Testis (tissue), 3 donors: Measurements from ENCODE around the gene DYNC1I1. TPM values are rescaled to one million over a fixed set of nuclear protein-coding genes. Genes with fewer than 3 reads are reported as not detected.

Source experiments
- DNase-seq: peaks from one replicate; pipeline ENCODE4 v3.0.0-alpha.2; 2019
- H3K27ac ChIP-seq, 2 donors: fragments of 200-600 bp; sonication (generic); one replicate each; pipeline ENCODE4 v1.5.1; 2019
- H3K27me3 ChIP-seq: fragments of 200-600 bp; sonication (generic); one replicate; pipeline ENCODE4 v1.5.1; 2019
- H3K36me3 ChIP-seq: fragments of 200-600 bp; sonication (generic); one replicate; pipeline ENCODE4 v1.5.1; 2017; ENCODE audit warnings: low read depth; ENCODE audit errors: missing control alignments
- H3K4me1 ChIP-seq: fragments of 200-600 bp; sonication (generic); one replicate; pipeline ENCODE4 v1.5.1; 2019
- H3K4me3 ChIP-seq, 2 donors: fragments of 200-600 bp; sonication (generic); one replicate each; pipeline ENCODE4 v1.5.1; 2017 to 2019
- H3K9me3 ChIP-seq: fragments of 200-600 bp; sonication (generic); one replicate; pipeline ENCODE4 v1.5.1; 2017
- POLR2A ChIP-seq: fragments of 450-650 bp; IDR thresholded peaks from one replicate; pipeline ENCODE4 v1.6.1; 2017; ENCODE audit warnings: antibody characterized with exemption, mild to moderate bottlenecking, moderate library complexity
- WGBS, 2 donors: methylation state at CpG; one replicate each; pipeline ENCODE4 v1.1.5; 2018; 5-methylcytosine and 5-hydroxymethylcytosine counted together
- intact Hi-C: fragments of 100-400 bp; cut with DNase I; formaldehyde crosslinking; loops from one replicate; pipeline ENCODE4 v1.15.1; 2023; ENCODE audit warnings: low total_unique reads
- polyA plus RNA-seq: library from polyadenylated mRNA; stranded (reverse); fragments of 350-450 nt; fragmentation: Illumina TruSeq; extraction: RNeasy Lipid Tissue Mini Kit (QIAGEN cat#74804); gene quantifications from one replicate; pipeline ENCODE4 v1.2.3, GENCODE V29; 2014; ENCODE audit warnings: low read depth, low replicate concordance; ENCODE audit not compliant: insufficient read depth
- total RNA-seq, 2 donors: library from RNA; depleted of rRNA; stranded (reverse); fragments of >200 nt; gene quantifications; one replicate each; pipeline ENCODE4 v1.2.3, GENCODE V29; 2016
- TF ChIP-seq, protein P1 (sequence below), 3 experiments: fragments of 450-650 bp in 2 of 3; fragments of 200-600 bp in 1 of 3; sonication (generic) in 1 of 3; IDR thresholded peaks; one replicate each; pipeline ENCODE4 v1.5.1; 2016 to 2019; ENCODE audit warnings: antibody characterized with exemption in 3 of 3, mild to moderate bottlenecking in 2 of 3, moderate library complexity in 1 of 3

The DYNC1I1 gene
- total and polyA plus RNA-seq, 3 donors from 2014 or later: 3.7 to 7.1 (median 5.0) TPM

DNA sequence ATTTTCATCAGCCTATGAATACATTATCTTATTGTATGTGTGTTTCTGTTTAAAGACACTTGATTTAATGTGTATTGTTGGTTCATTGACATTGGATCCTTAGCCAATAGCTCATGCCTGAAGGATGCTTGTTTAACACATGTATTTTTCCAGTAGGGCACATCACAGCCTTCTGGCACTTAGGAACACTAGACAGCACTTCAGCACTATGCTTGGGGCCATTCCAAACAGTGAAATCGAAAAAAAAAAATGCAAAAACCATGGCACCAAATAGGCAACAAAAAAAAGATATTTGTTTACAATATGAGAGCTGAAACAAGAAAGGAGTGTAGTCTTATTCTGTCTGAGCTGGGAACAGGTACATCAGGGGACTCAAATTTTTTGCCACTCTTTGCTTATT is 286.7 kb downstream of the DYNC1I1 start:
- DNase-seq: no peak
- peaks cover 3% of the 10 kb centered on the region for H3K4me1 ChIP-seq
- H3K36me3 ChIP-seq: no peaks in the 10 kb centered on the region
- H3K27me3 ChIP-seq: no peaks in the 10 kb centered on the region
- H3K27ac ChIP-seq: no peak overlapping the region
- no peak overlapping the region for H3K4me3 ChIP-seq
- WGBS, 2 donors: 59 to 68% methylated on average over 1 of the region's 1 CpG
- intact Hi-C loops: no loop called here
- no peaks in the 10 kb centered on the region for H3K9me3 ChIP-seq
- no peak for TF ChIP-seq POLR2A
- TF ChIP-seq, protein P1, sequence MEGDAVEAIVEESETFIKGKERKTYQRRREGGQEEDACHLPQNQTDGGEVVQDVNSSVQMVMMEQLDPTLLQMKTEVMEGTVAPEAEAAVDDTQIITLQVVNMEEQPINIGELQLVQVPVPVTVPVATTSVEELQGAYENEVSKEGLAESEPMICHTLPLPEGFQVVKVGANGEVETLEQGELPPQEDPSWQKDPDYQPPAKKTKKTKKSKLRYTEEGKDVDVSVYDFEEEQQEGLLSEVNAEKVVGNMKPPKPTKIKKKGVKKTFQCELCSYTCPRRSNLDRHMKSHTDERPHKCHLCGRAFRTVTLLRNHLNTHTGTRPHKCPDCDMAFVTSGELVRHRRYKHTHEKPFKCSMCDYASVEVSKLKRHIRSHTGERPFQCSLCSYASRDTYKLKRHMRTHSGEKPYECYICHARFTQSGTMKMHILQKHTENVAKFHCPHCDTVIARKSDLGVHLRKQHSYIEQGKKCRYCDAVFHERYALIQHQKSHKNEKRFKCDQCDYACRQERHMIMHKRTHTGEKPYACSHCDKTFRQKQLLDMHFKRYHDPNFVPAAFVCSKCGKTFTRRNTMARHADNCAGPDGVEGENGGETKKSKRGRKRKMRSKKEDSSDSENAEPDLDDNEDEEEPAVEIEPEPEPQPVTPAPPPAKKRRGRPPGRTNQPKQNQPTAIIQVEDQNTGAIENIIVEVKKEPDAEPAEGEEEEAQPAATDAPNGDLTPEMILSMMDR (IDR thresholded peaks at IDR 0.05): no peak

DNA sequence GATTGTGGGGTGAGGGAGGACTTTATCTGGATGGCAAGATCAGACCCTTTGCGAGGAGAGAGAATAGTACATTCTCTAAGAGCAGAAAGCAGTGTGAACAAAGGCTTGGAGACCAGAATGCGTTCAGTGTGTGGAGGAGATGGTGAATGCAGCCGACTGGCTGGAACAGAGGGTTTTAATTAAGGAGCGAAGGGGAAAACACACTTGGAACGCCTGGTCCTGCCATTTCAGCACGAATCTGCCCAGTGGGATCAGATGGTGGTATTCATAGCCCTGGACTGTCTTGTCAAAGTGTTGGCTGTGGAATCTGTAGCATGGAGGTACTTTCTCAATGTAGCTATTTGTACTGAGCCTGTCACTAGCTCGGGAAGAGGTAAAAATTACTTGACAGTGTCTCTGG is 288.7 kb downstream of the DYNC1I1 start:
- intact Hi-C loops: no loop called here
- no peak for DNase-seq
- Histone ChIP-seq H3K4me1 (peaks cover 3% of the 10 kb centered on the region), H3K4me3 (no peak overlapping the region), H3K27ac (no peak overlapping the region), H3K9me3 (no peaks in the 10 kb centered on the region), H3K27me3 (no peaks in the 10 kb centered on the region), H3K36me3 (no peaks in the 10 kb centered on the region)
- WGBS, 2 donors: 69% methylated on average over 7 of the region's 7 CpGs
- TF ChIP-seq POLR2A: no peak
- TF ChIP-seq, protein P1 (IDR thresholded peaks at IDR 0.05): no peak

DNA sequence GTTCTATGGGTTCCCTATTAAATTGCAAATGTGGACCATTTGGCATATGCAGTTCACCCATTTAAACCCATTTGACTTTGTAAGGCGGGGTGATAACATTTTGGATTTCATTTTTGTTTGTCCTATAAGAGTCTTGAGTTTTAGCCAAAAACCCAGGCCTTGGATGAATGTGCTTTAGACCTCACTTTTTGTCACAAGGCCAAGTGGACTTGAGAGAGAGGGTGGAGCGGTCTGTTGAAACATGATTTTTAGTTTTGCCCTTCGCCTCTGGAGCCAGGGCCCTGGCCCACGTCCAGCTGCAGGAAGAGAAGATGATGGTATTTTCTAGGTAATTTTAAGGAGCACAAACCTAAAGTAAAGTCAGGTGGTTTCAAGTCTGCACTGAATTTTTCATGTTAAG is 289.5 kb downstream of the DYNC1I1 start:
- H3K4me3 ChIP-seq: no peak overlapping the region
- intact Hi-C loops: no loop called here
- TF ChIP-seq POLR2A: no peak
- TF ChIP-seq, protein P1 (IDR thresholded peaks at IDR 0.05): no peak
- peaks cover 3% of the 10 kb centered on the region for H3K4me1 ChIP-seq
- no peaks in the 10 kb centered on the region for H3K9me3 ChIP-seq
- no peaks in the 10 kb centered on the region for H3K36me3 ChIP-seq
- H3K27ac ChIP-seq: no peak overlapping the region
- no peaks in the 10 kb centered on the region for H3K27me3 ChIP-seq
- peak; percentile 20 for DNase-seq
- 58% methylated on average over 4 of the region's 4 CpGs for WGBS, 2 donors

DNA sequence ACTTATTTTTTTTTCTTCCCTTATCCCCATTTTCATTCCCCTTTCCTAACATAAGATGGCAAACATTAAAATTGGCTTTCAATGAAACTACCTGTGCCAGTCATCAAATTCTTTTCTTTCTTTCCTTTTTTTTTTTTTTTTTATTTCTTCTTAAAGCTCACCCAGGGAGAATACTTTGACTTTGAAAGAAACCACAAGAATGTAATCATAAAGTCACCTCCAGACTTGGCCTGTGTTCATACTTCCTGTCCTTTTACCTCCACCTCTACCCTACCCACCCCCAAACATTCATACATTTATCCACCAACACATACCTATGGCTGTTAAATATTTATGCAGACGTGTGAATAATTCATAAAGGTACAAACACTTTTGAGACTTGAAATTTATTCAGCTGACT is 295.0 kb downstream of the DYNC1I1 start:
- no peaks in the 10 kb centered on the region for H3K36me3 ChIP-seq
- no peak overlapping the region for H3K4me3 ChIP-seq
- intact Hi-C loops: no loop called here
- H3K9me3 ChIP-seq: no peaks in the 10 kb centered on the region
- no peaks in the 10 kb centered on the region for H3K4me1 ChIP-seq
- H3K27ac ChIP-seq: no peak overlapping the region
- WGBS, 2 donors: 85 to 91% methylated on average over 1 of the region's 1 CpG
- DNase-seq: no peak
- no peaks in the 10 kb centered on the region for H3K27me3 ChIP-seq
- TF ChIP-seq POLR2A: no peak
- TF ChIP-seq, protein P1 (IDR thresholded peaks at IDR 0.05): no peak

DNA sequence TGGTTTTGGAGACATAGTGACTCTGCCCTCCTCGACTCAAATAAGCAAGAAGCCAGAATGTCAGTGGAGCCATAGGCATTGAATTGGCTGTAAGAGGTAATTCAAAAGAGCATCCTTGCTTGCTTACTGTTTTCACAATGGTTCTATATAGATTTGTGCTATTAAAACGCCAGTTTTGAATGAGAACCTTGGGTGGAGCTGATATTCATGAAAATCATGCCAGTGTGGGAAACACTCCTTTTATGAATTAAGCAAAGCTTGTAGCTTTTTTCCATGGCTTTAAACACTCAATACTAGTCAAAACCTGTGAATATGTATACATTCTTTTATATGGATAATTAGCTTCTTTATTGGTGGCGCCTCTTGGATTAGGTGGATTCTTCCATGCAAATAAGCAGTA is 297.0 kb downstream of the DYNC1I1 start:
- no peak for DNase-seq
- WGBS, 2 donors: 83 to 87% methylated on average over 3 of the region's 3 CpGs
- TF ChIP-seq, protein P1 (IDR thresholded peaks at IDR 0.05): no peak
- TF ChIP-seq POLR2A: no peak
- intact Hi-C loops: no loop called here
- no peak overlapping the region for H3K4me3 ChIP-seq
- H3K9me3 ChIP-seq: no peaks in the 10 kb centered on the region
- no peaks in the 10 kb centered on the region for H3K4me1 ChIP-seq
- H3K27ac ChIP-seq: no peak overlapping the region
- H3K36me3 ChIP-seq: no peaks in the 10 kb centered on the region
- H3K27me3 ChIP-seq: no peaks in the 10 kb centered on the region
